Panc1 (cell line): ENCODE results near the gene ENPP6. TPM values are rescaled to one million over a fixed set of nuclear protein-coding genes. Genes with fewer than 3 reads are reported as not detected.
A peak's percentile ranks its signal among the peaks of the same experiment; 100 is the strongest.

Experiments
- ATAC-seq: fragments of 200-7000 bp; cut with Tn5 transposase; 2 replicates; pipeline ENCODE4 v1.9.1; 2020; ENCODE audit warnings: mild to moderate bottlenecking, moderate library complexity
- BruUV-seq: library from RNA; stranded (reverse); fragments of 400-500 nt; replicated peaks from 2 replicates; lab custom pipeline; 2021; lab: Mats Ljungman, UMichigan
- CTCF ChIA-PET: fragments of 300-600 bp; sonication (Branson Sonifier 250); formaldehyde crosslinking; loops from one replicate; lab custom pipeline; 2022; ENCODE audit warnings: antibody characterized with exemption; lab: Charles Lee
- POLR2A ChIA-PET: fragments of 300-600 bp; sonication (Branson Sonifier 250); formaldehyde crosslinking; loops from one replicate; lab custom pipeline; 2022; ENCODE audit warnings: antibody characterized with exemption; lab: Charles Lee
- DNase-seq: peaks from one replicate; pipeline ENCODE4 v3.0.0-alpha.2; 2010; ENCODE audit warnings: low read depth, low spot score
- H3K27ac ChIP-seq: 2 replicates; pipeline ENCODE4 v1.5.1; 2011; ENCODE audit warnings: mild to moderate bottlenecking, low read length, inconsistent platforms
- H3K27me3 ChIP-seq: fragments of 200-500 bp; sonication (Bioruptor generic); 2 replicates; pipeline ENCODE4 v1.6.0; 2014; ENCODE audit warnings: low read length, inconsistent platforms; ENCODE audit not compliant: control insufficient read depth, insufficient read depth
- H3K36me3 ChIP-seq: fragments of 200-500 bp; sonication (Bioruptor generic); 2 replicates; pipeline ENCODE4 v1.5.1; 2014; ENCODE audit warnings: inconsistent platforms, mild to moderate bottlenecking, low read length, moderate library complexity; ENCODE audit not compliant: control insufficient read depth, insufficient read depth
- H3K4me1 ChIP-seq: 2 replicates; pipeline ENCODE4 v1.5.1; 2011; ENCODE audit warnings: inconsistent platforms, mild to moderate bottlenecking, low read length, moderate library complexity; ENCODE audit not compliant: control insufficient read depth, insufficient read depth
- H3K4me3 ChIP-seq, 2 experiments: 2 replicates each; pipeline ENCODE4 v1.5.1; 2011 to 2012; ENCODE audit warnings: low read depth in 2 of 2, low read length in 2 of 2, mild to moderate bottlenecking in 2 of 2, inconsistent platforms in 1 of 2, moderate library complexity in 1 of 2
- H3K9me3 ChIP-seq: fragments of 200-500 bp; sonication (Bioruptor generic); 2 replicates; pipeline ENCODE4 v1.5.1; 2014; ENCODE audit warnings: low read depth, mild to moderate bottlenecking, inconsistent platforms, low read length, moderate library complexity; ENCODE audit not compliant: control insufficient read depth, insufficient read depth
- POLR2AphosphoS5 ChIP-seq: IDR thresholded peaks from 2 replicates; pipeline ENCODE4 v1.6.1; 2012; ENCODE audit warnings: mild to moderate bottlenecking, low read depth, low read length, moderate library complexity
- SIN3A ChIP-seq: IDR thresholded peaks from 2 replicates; pipeline ENCODE4 v1.6.1; 2012; ENCODE audit warnings: low read depth, mild to moderate bottlenecking, low read length, moderate library complexity, borderline replicate concordance; ENCODE audit not compliant: insufficient read depth
- TCF7L2 ChIP-seq: IDR thresholded peaks from 2 replicates; pipeline ENCODE4 v1.6.1; 2011; ENCODE audit warnings: mild to moderate bottlenecking, low read depth, low read length, inconsistent platforms
- in situ Hi-C: cut with HindIII; loops from 2 replicates; pipeline ENCODE4 v1.10.0; 2016; ENCODE audit warnings: low sequenced_read_pairs, low pct_unique_long_range_greater_than_20kb
- intact Hi-C: fragments of 100-400 bp; cut with micrococcal nuclease; formaldehyde crosslinking; loops from one replicate; pipeline ENCODE4 v1.10.0; 2022; ENCODE audit not compliant: unreplicated experiment
- total RNA-seq: library from RNA; stranded (reverse); gene quantifications from one replicate; pipeline ENCODE4 v1.2.1, GENCODE V29; 2021; ENCODE audit not compliant: unreplicated experiment
- TF ChIP-seq, protein P1 (sequence below): fragments of 450-650 bp; IDR thresholded peaks from 2 replicates; pipeline ENCODE4 v1.5.1; 2017; ENCODE audit warnings: mild to moderate bottlenecking
- TF ChIP-seq, protein P2 (sequence below), 2 experiments: IDR thresholded peaks; 2 replicates each; pipeline ENCODE4 v1.6.1; 2011 to 2012; ENCODE audit warnings: low read depth in 2 of 2, control low read depth in 1 of 2, low read length in 1 of 2, mild to moderate bottlenecking in 1 of 2, moderate library complexity in 1 of 2; ENCODE audit not compliant: insufficient read depth in 1 of 2

ENPP6 gene
- total RNA-seq, 1 experiment from 2014 or later: not detected

DNA sequence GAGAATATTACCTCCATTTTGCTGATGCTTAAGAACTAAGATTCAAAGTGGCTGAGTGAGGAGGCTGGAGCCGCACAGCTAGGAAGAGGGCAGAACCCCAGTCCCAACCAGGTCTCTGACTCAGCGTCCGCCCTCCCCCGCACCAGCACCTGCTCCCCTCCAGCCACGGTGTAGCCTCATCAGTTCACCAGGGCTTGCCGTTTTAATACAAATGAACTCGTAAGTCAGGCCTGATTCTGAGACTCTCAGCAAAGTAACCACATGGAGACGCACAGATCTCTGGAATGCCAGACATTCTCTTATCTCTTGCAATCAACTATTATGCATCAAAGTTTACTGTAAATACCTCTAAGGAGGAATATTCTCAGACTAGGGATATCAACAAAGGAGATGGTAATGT is 52.4 kb downstream of the ENPP6 start:
- DNase-seq: no peak
- no TSS peak for BruUV-seq
- Histone ChIP-seq H3K36me3 (no peaks in the 10 kb centered on the region), H3K9me3 (no peaks in the 10 kb centered on the region), H3K4me3 (no peak overlapping the region), H3K27me3 (peaks cover 5% of the 10 kb centered on the region; the same call in 1 of the 2 replicates), H3K4me1 (no peaks in the 10 kb centered on the region), H3K27ac (no peak overlapping the region)
- ChIA-PET CTCF (no interaction called here), POLR2A (no interaction called here)
- in situ Hi-C loops (no loop called here), intact Hi-C loops (no loop called here)
- TF ChIP-seq, protein P1, sequence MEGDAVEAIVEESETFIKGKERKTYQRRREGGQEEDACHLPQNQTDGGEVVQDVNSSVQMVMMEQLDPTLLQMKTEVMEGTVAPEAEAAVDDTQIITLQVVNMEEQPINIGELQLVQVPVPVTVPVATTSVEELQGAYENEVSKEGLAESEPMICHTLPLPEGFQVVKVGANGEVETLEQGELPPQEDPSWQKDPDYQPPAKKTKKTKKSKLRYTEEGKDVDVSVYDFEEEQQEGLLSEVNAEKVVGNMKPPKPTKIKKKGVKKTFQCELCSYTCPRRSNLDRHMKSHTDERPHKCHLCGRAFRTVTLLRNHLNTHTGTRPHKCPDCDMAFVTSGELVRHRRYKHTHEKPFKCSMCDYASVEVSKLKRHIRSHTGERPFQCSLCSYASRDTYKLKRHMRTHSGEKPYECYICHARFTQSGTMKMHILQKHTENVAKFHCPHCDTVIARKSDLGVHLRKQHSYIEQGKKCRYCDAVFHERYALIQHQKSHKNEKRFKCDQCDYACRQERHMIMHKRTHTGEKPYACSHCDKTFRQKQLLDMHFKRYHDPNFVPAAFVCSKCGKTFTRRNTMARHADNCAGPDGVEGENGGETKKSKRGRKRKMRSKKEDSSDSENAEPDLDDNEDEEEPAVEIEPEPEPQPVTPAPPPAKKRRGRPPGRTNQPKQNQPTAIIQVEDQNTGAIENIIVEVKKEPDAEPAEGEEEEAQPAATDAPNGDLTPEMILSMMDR: no peak
- TF ChIP-seq, protein P2, sequence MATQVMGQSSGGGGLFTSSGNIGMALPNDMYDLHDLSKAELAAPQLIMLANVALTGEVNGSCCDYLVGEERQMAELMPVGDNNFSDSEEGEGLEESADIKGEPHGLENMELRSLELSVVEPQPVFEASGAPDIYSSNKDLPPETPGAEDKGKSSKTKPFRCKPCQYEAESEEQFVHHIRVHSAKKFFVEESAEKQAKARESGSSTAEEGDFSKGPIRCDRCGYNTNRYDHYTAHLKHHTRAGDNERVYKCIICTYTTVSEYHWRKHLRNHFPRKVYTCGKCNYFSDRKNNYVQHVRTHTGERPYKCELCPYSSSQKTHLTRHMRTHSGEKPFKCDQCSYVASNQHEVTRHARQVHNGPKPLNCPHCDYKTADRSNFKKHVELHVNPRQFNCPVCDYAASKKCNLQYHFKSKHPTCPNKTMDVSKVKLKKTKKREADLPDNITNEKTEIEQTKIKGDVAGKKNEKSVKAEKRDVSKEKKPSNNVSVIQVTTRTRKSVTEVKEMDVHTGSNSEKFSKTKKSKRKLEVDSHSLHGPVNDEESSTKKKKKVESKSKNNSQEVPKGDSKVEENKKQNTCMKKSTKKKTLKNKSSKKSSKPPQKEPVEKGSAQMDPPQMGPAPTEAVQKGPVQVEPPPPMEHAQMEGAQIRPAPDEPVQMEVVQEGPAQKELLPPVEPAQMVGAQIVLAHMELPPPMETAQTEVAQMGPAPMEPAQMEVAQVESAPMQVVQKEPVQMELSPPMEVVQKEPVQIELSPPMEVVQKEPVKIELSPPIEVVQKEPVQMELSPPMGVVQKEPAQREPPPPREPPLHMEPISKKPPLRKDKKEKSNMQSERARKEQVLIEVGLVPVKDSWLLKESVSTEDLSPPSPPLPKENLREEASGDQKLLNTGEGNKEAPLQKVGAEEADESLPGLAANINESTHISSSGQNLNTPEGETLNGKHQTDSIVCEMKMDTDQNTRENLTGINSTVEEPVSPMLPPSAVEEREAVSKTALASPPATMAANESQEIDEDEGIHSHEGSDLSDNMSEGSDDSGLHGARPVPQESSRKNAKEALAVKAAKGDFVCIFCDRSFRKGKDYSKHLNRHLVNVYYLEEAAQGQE (IDR thresholded peaks at IDR 0.05; ENCODE audit: insufficient read depth in 1 of 2, low read depth in 2 of 2, low read length in 1 of 2): no peak
- TF ChIP-seq SIN3A: no peak
- TF ChIP-seq TCF7L2: no peak
- TF ChIP-seq POLR2AphosphoS5: no peak
- ATAC-seq: no peak

DNA sequence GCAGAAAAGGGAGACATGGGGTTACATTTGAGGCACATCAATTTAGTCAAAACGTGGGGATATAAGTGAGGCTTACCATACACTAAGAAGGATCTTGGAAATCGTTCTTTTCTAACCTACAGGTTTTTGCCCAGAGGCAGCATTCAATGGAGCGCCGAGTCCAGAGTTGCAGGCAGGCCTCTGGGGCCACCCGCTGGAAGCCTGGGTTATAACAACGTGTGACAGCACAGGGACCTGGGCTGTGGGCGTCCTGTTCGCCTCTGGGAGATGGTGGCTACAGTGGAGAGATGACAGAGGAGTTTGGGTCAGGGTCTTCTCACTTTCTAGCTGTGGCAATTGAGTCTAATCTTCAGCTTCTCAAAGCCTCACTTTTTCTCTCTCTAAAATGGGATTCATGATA is 53.9 kb downstream of the ENPP6 start:
- intact Hi-C loops: no loop called here
- CTCF ChIA-PET: no interaction called here
- H3K36me3 ChIP-seq: no peaks in the 10 kb centered on the region
- no peaks in the 10 kb centered on the region for H3K4me1 ChIP-seq
- no TSS peak for BruUV-seq
- TF ChIP-seq, protein P2 (IDR thresholded peaks at IDR 0.05; ENCODE audit: insufficient read depth in 1 of 2, low read depth in 2 of 2, low read length in 1 of 2): no peak
- TF ChIP-seq, protein P1: peak; percentile 79
- no peak overlapping the region for H3K27ac ChIP-seq
- H3K4me3 ChIP-seq: no peak overlapping the region
- POLR2A ChIA-PET: no interaction called here
- peaks cover 7% of the 10 kb centered on the region; the same call in 1 of the 2 replicates for H3K27me3 ChIP-seq
- no peak for DNase-seq
- no peaks in the 10 kb centered on the region for H3K9me3 ChIP-seq
- in situ Hi-C loops: no loop called here
- ATAC-seq: peak; percentile 81
